HG03439 (cell line): Measurements from ENCODE around the gene ZNF516.

ENCODE experiments used
- ATAC-seq: cut with Tn5 transposase; IDR thresholded peaks from one replicate; pipeline ENCODE4 v1.9.1; 2021; ENCODE audit warnings: mild to moderate bottlenecking, moderate library complexity; ENCODE audit not compliant: unreplicated experiment

Gene ZNF516

DNA sequence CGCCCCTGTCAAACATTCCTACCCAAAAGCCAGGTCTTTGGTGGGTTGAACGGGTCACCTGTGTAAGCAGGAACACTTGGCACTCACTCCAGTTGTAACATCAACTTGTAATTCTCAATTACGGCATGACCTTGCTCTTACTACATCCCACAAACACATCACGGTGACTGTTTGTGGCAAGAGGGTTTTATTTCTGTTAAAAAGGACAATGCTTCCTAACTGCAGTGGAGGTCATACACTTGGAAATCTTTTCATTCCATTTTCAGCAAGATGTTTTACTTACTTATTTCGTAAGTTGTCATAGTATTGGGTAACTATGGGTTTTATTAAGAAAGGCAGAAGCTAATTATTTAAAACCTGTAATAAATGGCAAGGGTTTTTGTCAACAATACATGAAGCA, 126.1 kb downstream of the ZNF516 start:
- ATAC-seq = no peak

DNA sequence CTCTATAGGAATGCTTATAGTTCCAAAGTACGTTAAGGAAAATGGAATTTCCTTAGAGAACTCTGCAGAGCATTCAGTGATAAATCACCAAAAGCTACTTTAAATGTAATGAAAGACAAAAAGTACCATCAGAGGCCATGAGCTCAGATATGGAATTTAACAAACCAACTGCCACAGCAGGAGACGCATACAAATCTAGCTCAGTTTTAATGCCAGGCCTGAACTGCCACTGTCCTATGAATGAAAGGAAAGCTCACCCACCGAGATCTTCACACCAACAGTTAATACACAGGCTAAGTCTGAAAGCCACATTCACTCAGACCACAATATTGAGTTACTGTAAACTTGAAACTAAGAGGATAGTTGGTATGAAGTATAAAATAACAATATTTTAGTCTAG, 126.8 kb downstream of the ZNF516 start:
- no peak for ATAC-seq

DNA sequence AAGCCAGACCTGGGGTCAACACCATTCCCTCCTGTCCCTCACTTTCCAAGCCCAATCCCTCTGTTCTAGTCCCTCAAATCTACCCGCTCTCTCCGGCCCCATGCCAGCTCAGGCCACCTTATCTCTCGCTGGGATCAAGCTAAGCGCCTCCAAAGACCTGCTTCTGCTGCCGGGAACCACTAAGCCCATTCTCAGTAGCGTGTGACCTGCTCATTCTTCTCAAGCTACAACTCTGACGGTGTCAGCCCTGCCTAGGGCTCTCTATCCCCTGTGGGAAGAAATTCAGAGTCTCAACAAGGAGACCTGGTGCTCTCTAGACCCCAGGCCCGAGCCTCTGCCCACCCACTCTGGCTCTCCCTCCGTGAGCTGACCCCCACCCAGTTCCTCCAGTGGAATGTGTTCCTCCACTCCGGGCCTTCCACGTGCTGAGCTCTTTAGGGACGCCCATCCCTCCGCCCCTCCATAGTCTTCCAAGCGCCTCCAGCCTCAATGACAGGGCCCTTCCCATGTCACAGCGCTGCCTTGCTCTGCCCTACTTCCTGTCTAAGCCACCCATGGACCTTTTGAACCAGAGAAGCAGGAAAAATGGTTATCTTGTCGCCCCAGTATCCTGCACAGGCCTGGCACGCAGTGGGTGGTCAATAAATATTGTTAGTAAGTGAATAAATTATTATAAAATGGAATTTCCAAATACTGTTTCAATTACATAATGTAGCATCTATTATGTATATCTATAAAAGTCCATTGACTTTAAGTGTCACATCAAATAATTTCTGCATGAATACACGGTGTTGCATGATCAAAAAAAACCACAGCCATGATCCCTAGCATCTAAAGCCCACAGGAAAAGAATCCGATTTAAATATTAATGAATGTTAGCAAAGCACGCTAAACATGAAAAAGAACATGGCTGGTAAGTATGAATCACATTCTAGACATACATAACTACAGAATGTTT, 127.6 kb downstream of the ZNF516 start:
- ATAC-seq = no peak

DNA sequence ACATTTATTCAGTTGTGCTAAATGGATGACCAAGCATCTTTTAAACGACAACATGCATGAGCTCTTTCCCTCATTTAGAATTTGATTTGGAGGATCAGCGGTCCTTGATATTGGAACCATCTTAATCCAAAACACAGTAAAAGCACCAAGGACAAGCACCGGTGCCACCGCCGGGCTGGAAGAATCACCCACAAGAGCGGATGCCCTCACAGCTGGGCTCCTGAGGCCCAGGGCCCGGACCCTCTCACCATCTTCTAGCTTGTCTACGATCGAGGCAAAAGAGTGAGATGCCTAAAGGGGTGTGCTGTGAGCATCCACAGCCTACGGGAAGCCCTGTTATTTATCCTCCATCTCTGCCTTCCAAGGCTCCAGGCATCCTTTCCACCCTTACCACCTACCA, 129.5 kb downstream of the ZNF516 start:
- no peak for ATAC-seq

DNA sequence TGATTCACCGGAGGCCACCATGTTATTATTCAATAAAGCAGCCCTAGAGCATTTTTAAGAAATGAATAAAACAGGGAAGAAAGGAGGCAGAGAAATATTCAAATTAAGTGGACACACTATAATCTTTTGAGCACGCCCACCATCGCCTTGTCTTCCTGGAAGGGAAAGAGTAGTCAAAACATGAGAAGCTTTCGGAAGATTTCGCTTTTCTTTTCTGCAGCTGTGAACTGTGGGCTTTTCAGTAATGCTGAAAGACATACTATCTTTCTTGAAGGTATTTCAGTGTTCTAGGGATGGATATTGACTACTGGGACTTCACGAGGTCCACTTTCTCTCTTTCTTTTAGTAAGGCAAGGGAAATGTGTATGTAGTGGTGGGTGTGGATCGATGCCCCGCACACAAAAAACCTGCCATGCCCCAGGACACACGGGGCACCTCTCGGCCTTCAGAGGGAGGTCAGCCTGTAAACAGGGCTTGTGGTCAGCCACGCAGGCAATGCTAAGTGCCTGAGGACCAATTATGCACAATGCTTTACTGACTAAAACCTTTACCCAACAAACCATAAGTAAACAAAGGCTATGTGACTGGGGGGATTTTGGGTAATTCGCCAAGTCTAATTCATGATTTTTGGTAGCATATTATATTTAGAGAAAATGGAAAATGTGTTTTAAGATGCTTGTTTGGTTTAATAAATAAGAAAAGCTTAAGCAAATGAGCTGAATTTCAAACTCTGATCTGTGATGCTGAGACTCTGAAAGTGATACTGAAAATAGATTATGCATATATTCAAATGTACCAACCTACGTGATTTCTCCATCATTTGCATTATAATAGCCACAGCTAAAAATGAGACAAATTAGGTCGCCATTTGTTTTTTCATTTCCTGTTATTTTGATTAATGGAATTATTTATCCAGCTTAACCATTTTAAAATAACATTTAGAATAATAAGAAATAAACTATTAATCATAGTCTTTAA, 130.5 kb downstream of the ZNF516 start:
- peak; percentile 81 for ATAC-seq

DNA sequence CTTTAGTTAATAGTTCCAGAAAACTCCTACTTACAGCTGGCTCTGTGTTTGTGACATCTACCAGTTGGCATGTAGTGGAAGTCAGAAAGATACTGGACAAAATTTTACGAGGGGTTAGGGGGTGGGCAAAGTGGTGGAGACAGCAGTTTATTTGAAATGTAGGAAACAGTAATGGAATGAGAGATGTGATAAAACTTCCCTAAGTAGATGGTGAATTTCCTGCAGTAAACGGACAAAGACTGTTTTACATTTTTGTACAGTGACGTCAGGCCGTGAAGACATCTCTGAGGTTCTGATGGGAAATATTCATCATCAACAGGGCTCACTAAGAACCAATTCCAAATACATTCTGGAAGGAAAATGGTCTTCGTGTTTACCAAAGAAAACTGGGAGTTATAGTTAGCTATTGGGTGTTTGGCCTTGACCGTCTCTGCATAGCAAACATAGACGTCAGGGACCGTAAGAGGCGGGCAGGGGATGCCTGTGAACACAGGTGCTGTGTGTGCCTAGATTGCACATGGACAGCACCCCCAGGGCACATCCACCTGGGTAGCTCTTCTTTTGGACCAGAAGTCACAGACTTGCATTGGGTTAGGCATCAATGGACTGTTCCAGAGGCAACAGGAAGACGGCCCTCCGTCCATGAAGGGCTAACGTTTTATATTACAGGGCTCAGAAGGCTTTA, 131.5 kb downstream of the ZNF516 start:
- no peak for ATAC-seq

DNA sequence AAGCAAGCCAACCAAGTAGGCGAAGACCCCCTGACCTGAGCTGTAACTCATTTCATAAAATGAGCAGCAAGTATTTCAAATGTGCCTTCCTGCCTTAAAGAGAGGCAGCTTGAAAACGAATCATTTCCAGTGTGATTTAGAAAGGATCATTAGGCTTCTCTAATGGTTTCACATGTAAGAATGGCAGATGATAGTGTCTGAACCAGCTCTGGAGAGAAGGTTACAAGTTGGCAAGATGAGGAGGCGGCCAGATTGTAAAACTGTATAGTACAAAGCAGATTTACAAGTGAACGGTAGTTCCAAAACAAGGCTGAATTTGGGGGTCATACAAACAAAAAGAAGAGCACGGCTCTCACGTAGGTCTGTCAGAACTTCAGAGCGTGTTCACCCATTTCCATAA, 132.4 kb downstream of the ZNF516 start:
- ATAC-seq = no peak

DNA sequence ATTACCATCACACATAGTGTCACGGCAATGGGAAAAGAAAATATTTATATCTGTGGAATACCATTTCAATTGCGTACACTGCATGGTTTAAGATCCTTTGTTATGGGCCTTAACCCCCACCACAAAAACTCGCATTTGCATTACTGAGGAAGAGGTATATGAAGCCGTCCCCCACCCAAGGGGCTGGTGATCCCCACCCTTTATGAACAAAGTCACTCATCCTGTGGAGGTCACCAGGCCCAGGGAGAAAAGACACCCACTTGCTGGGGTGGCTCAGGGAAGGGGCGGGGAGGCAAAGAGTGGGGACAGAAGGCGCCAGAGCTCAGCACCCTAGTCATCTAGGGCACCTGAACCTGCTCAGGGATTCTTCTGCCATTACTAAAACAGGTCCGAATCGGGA, 133.8 kb downstream of the ZNF516 start:
- ATAC-seq = no peak

DNA sequence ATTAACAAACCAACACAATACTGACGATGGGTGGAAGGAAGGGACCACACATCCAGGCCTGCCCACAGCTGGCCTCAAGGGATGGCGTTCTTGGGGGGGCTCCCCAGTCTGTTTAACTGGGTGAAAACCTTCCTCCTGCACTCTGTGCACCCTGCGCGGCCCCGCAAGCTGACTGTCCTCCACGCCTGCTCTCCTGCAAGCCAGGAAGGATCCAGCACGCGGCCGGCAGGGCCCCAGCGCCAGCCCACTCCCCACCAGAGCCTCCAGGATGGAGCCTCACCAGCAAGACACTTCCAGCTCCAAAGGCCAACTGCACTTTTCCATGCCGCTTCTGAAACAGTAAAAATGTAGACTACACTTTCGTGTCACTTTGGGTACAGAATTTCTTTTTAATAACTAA, 135.1 kb downstream of the ZNF516 start:
- ATAC-seq = no peak

DNA sequence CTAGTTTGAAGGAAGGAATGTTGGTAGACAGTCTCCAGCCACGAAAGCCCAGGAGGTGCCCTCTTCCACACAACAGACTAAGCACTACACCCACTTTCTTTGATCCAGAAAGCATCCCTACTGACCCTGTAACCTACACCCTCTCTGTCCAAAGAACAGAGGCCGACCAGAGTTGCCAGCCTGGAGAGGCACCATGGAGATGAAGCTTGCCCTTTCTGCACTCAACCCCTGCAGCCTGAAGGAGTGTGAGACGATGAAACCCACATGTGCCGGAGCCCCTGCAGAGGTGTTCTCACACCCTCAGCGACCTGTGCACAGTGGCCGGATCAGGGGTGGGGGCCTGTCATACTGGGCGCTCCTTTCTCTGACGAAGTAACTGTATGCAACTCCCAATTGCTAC, 136.3 kb downstream of the ZNF516 start:
- ATAC-seq = no peak

DNA sequence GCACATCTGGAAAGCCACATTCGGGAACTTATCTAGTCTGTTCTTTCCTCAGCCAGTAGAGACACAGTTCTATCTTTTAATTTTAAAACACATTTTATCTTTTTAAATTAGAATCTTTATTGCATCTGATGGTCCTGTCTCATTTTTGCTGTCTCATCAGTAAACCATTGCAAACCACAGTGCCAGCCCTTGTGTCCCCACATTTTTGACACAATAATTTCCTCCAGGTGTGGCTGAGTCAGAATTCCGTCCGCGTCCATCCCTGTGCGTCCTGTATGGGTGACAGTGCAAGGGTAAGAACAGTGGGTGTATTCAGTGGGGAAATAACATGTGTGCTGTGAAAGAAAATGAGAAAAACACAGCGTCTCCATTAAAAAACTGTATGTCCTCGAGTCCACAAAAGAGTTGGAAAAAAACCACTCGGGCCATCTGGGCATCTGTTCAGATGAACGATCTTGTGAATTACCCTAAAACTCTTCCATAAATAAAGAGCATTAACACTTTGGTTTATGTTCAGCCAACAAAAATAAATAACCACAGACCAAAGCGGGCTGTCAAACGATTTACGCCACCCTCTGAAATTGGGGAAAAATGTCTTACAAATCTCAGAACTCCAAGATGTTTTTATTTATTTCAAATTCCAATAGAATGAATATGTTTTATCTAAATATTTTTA, 137.3 kb downstream of the ZNF516 start:
- no peak for ATAC-seq

DNA sequence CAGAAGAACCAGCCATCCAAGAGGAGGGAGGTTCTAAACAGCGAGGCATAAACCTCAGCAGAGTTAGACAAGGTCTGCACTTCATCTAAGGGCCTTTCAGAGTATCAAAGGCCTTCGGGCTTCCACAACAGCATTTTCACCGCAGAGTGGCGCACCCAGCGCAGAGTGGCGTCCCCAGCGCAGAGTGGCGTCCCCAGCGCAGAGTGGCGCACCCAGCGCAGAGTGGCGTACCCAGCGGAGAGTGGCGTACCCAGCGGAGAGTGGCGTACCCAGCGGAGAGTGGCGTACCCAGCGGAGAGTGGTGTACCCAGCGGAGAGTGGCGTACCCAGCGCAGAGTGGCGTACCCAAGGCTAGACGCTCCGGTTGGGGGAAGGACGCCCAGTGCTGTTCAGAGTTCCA, 137.9 kb downstream of the ZNF516 start:
- no peak for ATAC-seq

DNA sequence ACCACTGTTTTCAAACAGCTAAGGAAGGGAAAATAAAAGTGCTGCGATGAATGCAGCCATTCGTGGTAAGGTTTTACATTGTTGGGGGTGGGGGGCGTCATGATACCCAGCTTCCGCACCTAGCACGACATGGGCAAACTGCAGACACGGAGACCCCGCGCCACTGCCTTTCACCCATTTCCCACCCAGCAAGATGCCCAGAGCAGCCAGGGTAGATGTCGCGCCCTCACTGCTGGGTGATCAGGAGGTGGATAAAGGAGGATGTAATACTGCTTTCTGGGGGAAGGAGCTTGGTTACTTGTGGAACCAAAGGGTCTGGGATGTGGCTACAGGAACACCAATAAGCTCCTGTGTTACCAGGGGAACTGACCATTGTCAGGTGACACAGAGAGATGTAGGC, 138.4 kb downstream of the ZNF516 start:
- ATAC-seq = no peak

DNA sequence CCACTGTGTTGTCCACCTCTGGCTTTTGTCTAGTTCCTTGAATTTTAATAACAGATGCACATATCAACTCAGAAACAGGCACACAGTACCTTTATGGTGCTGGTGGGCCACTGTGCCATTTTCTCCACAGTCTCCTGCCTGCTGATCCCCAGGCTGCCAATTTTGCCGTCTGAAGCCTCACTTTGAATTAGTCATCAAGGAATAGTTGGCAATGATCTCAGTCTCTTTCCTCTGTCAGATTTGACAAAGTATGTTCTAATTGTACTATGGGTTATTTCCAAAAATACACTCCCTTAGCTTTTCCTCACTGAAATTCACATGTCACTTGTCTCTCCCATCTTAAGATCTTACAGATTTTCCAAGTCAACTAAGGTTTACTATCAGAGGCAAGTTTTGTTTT, 140.7 kb downstream of the ZNF516 start:
- no peak for ATAC-seq

DNA sequence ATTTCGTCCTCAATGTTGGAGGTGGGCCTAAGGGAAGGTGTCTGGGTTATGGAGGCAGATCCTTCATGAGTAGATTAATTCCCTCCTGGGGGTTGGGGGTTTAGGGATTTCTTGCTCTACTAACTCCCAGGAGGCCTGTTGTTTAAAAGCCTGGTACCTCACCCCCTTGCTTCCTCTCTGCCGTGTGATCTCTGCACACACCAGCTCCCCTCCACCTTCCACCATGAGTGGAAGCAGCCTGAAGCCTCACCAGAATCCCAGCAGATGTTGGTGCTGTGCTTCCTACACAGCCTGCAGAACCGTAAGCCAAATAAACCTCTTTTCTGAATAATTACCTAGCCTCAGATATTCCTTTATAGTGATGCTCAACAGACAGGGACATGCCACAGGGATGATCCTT, 141.5 kb downstream of the ZNF516 start:
- no peak for ATAC-seq

DNA sequence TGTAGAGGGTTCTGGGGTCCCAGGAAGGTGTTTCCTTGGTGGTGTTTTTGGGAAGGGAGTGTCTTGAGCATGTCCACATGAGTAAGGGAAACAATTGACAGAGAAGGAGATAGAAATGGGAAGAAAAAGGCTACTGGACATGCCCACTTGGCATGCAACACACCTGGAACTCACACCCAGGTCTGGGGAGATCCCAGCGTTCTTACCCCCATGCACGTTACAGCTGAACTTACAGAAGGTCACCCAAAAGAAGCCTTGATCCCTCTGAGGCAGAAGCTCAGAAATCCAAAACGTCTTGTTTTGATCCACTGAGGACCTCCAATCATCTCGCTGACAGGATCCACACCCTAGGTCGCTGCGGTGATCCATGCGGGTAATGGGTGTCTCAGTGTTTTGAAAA, 142.0 kb downstream of the ZNF516 start:
- no peak for ATAC-seq

DNA sequence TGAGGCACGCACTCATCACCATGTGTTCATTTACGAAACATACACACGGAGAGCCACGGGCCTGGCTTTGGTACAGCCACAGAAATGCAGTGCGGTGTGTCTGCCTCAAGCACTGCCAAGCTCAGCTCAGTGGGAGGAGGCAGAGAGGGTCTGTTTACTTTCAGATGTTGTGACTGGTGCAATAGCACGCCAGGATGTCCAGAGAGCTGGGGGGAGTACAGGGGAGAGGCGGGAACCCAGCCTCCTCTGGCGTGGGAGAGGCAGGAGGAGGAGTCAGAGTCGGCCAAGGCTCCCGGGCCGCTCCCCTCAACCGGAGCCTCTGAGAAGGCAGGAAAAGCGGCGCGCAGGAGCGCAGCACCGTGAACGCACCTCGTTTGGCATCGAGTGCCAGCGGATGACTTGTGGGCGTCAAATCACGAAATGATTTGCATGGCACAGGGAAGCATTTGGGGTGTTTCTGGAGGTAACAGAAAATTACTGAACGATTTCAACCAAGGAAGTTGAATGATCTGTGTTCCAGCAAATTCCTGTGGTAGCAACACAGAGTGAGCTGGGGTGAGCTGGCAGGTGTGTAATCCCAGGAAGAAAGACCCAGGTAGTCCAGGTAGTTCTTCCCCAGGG, 143.0 kb downstream of the ZNF516 start:
- ATAC-seq = no peak

DNA sequence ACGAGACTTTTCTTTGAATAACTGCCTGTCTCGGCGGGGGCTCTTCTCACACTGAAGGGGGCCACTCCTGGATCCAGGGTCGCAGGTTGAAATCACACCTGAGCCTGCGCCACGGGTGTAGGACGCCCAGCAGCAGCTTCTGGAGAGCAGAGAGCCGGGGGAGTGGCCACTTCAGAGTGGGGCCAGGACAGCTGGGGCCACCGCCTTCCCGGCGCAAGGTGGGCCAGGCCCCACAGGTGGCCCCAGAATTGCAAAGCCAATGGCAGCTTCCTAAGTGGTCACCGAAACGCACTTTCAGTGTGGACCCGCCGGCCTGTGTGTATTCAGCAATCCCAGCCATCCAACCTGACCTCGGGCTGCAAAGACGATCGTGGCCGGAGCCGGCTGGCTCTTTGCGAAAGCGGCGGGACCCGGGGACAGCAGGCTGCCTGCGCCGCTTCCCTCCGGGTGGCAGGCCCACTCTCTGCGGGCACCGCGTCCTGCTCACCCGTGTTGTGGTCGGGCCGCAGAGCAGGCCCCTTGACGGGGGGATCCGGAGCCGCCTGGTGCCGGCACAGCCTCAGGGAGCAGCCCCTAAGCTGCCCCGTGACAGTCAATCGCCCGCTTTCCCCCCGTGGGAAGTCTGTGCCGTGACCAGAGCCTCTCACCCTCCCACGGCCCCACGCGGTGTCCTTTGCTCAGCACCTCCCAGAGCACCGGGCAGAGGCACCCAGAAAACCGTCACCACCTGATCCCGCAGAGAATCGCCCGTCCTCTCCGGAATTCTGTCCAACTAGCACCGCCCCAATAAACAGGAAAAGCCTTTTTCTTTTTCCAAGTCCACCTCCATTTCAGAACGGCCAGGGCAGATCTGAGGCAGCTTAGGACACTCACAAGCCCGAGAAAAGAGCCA, 144.7 kb downstream of the ZNF516 start:
- ATAC-seq = no peak

DNA sequence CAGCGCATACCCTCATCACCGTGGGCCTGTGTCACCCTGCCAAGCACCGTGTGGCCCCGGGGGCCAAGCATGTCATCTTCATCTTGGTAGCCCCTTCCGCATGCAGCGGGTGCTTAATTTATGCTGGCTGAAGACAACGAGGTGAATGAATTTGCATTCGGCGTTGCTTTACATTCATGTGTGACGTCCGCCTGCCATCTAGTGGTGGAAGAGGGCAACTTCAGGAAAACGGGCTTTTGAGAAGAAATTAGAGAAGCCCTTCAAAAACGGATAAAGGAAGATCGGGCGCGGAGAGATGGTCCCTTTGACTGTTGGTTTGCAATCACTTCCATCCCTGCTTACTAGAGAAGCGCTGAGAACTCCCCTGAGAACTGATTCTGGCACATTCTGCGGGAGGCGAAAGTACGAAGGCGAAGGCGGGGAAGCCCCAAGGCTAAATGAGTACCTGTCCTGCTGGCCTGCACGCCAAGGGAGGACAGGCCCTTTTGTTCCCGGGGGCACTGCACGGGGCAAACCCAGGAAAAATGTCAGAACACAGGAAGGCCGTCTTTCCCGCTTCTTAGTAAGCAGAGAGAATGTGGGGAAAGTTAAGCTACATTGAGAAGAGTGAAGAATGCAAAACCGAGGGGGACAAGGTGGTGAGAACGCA, 145.9 kb downstream of the ZNF516 start:
- ATAC-seq = peak; percentile 59
